NB4 (cell line): ENCODE data around the gene AGBL1.

ENCODE experiments used
- CTCF ChIP-seq: IDR thresholded peaks from one replicate; pipeline ENCODE4 v1.5.1; 2012; ENCODE audit warnings: low read depth, low read length
- POLR2A ChIP-seq: IDR thresholded peaks from 2 replicates; pipeline ENCODE4 v1.6.1; 2011; ENCODE audit warnings: mild to moderate bottlenecking; ENCODE audit not compliant: insufficient read length; ENCODE audit errors: extremely low read depth

GRCh38 chr15:86373147-86373546 lies 293.5 kb downstream of the AGBL1 start:
- TF ChIP-seq POLR2A = no peak
- TF ChIP-seq CTCF = no peak
